MM.1S (cell line): ENCODE results near the gene PARD3.

Source experiments
- DNase-seq: peaks from one replicate; pipeline ENCODE4 v3.0.0-alpha.2; 2015
- H2AFZ ChIP-seq: fragments of 300-600 bp; sonication (generic); 2 replicates; pipeline ENCODE4 v1.6.0; 2016; ENCODE audit warnings: antibody characterized with exemption, low read length
- H3F3A ChIP-seq: fragments of 300-600 bp; sonication (generic); 2 replicates; pipeline ENCODE4 v1.6.1; 2016; ENCODE audit warnings: mild to moderate bottlenecking, antibody characterized with exemption, low read length, moderate library complexity, mixed read lengths; ENCODE audit not compliant: insufficient read depth
- H3K27ac ChIP-seq: fragments of 300-600 bp; sonication (generic); 2 replicates; pipeline ENCODE4 v1.5.1; 2016; ENCODE audit warnings: mild to moderate bottlenecking, low read length
- H3K27me3 ChIP-seq: fragments of 300-600 bp; sonication (generic); replicated peaks from 2 replicates; pipeline ENCODE4 v1.6.0; 2016; ENCODE audit warnings: low read length; ENCODE audit not compliant: insufficient read depth
- H3K36me3 ChIP-seq: fragments of 300-600 bp; sonication (generic); replicated peaks from 2 replicates; pipeline ENCODE4 v1.6.1; 2016; ENCODE audit warnings: mild to moderate bottlenecking, low read length, mixed read lengths; ENCODE audit not compliant: insufficient read depth
- H3K4me1 ChIP-seq: fragments of 300-600 bp; sonication (generic); 2 replicates; pipeline ENCODE4 v1.6.1; 2016; ENCODE audit warnings: low read length, mixed read lengths
- H3K4me2 ChIP-seq: fragments of 300-600 bp; sonication (generic); 2 replicates; pipeline ENCODE4 v1.6.0; 2016; ENCODE audit warnings: low read depth, low read length
- H3K4me3 ChIP-seq: fragments of 300-600 bp; sonication (generic); 2 replicates; pipeline ENCODE4 v1.5.1; 2016; ENCODE audit warnings: low read length, mixed read lengths
- H3K79me2 ChIP-seq: fragments of 300-600 bp; sonication (generic); 2 replicates; pipeline ENCODE4 v1.6.1; 2016; ENCODE audit warnings: mixed run types, low read length, mixed read lengths
- H3K9ac ChIP-seq: fragments of 300-600 bp; sonication (generic); 2 replicates; pipeline ENCODE4 v1.6.1; 2016; ENCODE audit warnings: low read length, mixed read lengths
- H3K9me2 ChIP-seq: fragments of 300-600 bp; sonication (generic); replicated peaks from 2 replicates; pipeline ENCODE4 v1.6.1; 2016; ENCODE audit warnings: mild to moderate bottlenecking, low read length, mixed read lengths; ENCODE audit not compliant: insufficient read depth
- H3K9me3 ChIP-seq: fragments of 300-600 bp; sonication (generic); replicated peaks from 2 replicates; pipeline ENCODE4 v1.6.1; 2016; ENCODE audit warnings: mild to moderate bottlenecking, low read length, mixed read lengths; ENCODE audit not compliant: insufficient read depth
- H4K20me1 ChIP-seq: fragments of 300-600 bp; sonication (generic); 2 replicates; pipeline ENCODE4 v1.6.1; 2016; ENCODE audit warnings: mild to moderate bottlenecking, low read length, moderate library complexity, mixed read lengths; ENCODE audit not compliant: insufficient read depth
- CTCF ChIP-seq: fragments of 300-600 bp; sonication (generic); IDR thresholded peaks from 2 replicates; pipeline ENCODE4 v1.5.1; 2016; ENCODE audit warnings: antibody characterized with exemption, low read length, mixed read lengths
- EZH2 ChIP-seq: fragments of 300-600 bp; sonication (generic); optimal IDR thresholded peaks from 2 replicates; pipeline ENCODE3; 2017; ENCODE audit warnings: low read depth, mild to moderate bottlenecking, antibody characterized with exemption, low read length, mixed read lengths
- EZH2phosphoT487 ChIP-seq: fragments of 300-600 bp; sonication (generic); IDR thresholded peaks from 2 replicates; pipeline ENCODE4 v1.6.1; 2018; ENCODE audit warnings: antibody characterized with exemption, low read length

The PARD3 gene

GRCh38 chr10:34121125-34121753 is 693.9 kb downstream of the PARD3 start:
- no peak overlapping the region for H2AFZ ChIP-seq
- H3F3A ChIP-seq, result no peaks in the 10 kb centered on the region
- H3K4me3 ChIP-seq, result no peak overlapping the region
- no peak for DNase-seq
- no peaks in the 10 kb centered on the region for H3K27me3 ChIP-seq
- no peak overlapping the region for H3K9ac ChIP-seq
- H3K27ac ChIP-seq, result no peak overlapping the region
- no peaks in the 10 kb centered on the region for H4K20me1 ChIP-seq
- no peaks in the 10 kb centered on the region for H3K9me3 ChIP-seq
- no peaks in the 10 kb centered on the region for H3K4me1 ChIP-seq
- H3K4me2 ChIP-seq, result no peak overlapping the region
- H3K9me2 ChIP-seq, result no peaks in the 10 kb centered on the region
- H3K79me2 ChIP-seq, result no peaks in the 10 kb centered on the region
- TF ChIP-seq CTCF (no peak), EZH2 (no peak), EZH2phosphoT487 (no peak)
- no peaks in the 10 kb centered on the region for H3K36me3 ChIP-seq

- Histone ChIP-seq H2AFZ (no peak overlapping the region), H3K4me2 (no peak overlapping the region), H3K4me3 (no peak overlapping the region), H3K36me3 (no peaks in the 10 kb centered on the region), H3K9ac (no peak overlapping the region), H3F3A (no peaks in the 10 kb centered on the region), H3K4me1 (no peaks in the 10 kb centered on the region), H3K27me3 (no peaks in the 10 kb centered on the region), H3K27ac (no peak overlapping the region), H3K79me2 (no peaks in the 10 kb centered on the region), H3K9me3 (no peaks in the 10 kb centered on the region), H4K20me1 (no peaks in the 10 kb centered on the region), H3K9me2 (no peaks in the 10 kb centered on the region)
- TF ChIP-seq EZH2phosphoT487 (no peak), CTCF (no peak), EZH2 (no peak)
- no peak for DNase-seq
These were observed 695.6 kb downstream of the PARD3 start for GRCh38 chr10:34119456-34119855.

DNA sequence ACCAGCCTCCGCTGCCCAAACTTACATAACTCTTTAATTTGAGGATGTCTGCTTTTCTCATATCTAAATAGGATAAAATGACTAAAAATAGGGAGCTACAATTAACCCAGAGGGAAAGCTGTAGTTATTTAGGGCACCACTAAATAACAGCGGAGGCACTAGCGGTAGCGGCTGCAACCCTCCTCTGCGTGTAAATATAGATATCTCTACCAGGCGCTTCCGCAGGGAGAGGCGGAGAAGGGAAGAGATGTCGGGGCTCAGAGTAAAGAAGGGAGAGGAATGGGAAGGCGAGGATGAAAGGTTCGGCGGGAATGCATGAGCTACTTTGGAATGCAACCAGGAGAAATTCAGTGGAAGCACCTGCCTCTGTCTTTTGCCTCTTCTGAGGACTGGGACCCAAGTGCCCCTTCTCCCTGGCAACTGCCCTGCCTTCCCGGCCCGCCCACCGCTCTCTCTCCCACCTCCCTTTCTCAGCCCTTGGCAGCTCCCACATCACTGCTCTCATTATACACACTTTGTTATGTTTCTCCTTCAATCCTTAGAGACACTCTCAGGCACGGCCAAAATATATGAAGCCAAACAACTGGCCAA is 698.3 kb downstream of the PARD3 start:
- Histone ChIP-seq H4K20me1 (no peaks in the 10 kb centered on the region), H3K27me3 (no peaks in the 10 kb centered on the region), H3K79me2 (no peaks in the 10 kb centered on the region), H3K4me1 (no peaks in the 10 kb centered on the region), H3K9me2 (no peaks in the 10 kb centered on the region), H3K36me3 (no peaks in the 10 kb centered on the region), H3K9ac (no peak overlapping the region), H3K4me2 (no peak overlapping the region), H2AFZ (no peak overlapping the region), H3K4me3 (no peak overlapping the region), H3K27ac (no peak overlapping the region), H3F3A (no peaks in the 10 kb centered on the region), H3K9me3 (no peaks in the 10 kb centered on the region)
- no peak for DNase-seq
- TF ChIP-seq EZH2, result no peak
- TF ChIP-seq EZH2phosphoT487, result no peak
- no peak for TF ChIP-seq CTCF
